GM23338 (cell line): ENCODE measurements around the gene SH3BP5.

Experiments
- CREB1 ChIP-seq: fragments of 250-450 bp; sonication (Bioruptor Pico); IDR thresholded peaks from 2 replicates; pipeline ENCODE4 v1.5.0; 2020; ENCODE audit warnings: low read depth, mild to moderate bottlenecking, moderate library complexity
- EZH2 ChIP-seq: fragments of 200-600 bp; sonication (generic); IDR thresholded peaks from one replicate; pipeline ENCODE4 v1.8.0; 2017; ENCODE audit warnings: antibody characterized with exemption, mild to moderate bottlenecking, low read depth; ENCODE audit not compliant: unreplicated experiment
- EZH2phosphoT487 ChIP-seq: fragments of 200-600 bp; sonication (generic); IDR thresholded peaks from one replicate; pipeline ENCODE4 v1.8.1; 2018; ENCODE audit warnings: antibody characterized with exemption; ENCODE audit not compliant: unreplicated experiment
- POLR2AphosphoS5 ChIP-seq: IDR thresholded peaks from 2 replicates; pipeline ENCODE4 v1.6.1; 2016; ENCODE audit warnings: antibody characterized with exemption, low read depth
- TF ChIP-seq, protein P1 (sequence below), 2 experiments: fragments of 200-600 bp in 1 of 2; sonication (generic) in 1 of 2; conservative IDR thresholded peaks; 2 replicates each; pipeline versions ENCODE4 v1.5.1 to v1.6.1; 2016 to 2017; ENCODE audit warnings: antibody characterized with exemption in 2 of 2, low read depth in 2 of 2, mild to moderate bottlenecking in 2 of 2, moderate library complexity in 1 of 2
- TF ChIP-seq, protein P2 (sequence below): IDR thresholded peaks from one replicate; pipeline ENCODE4 v1.6.1; 2018; ENCODE audit warnings: antibody characterized with exemption; ENCODE audit not compliant: unreplicated experiment

GRCh38 chr3:15261274-15261673 is 71.1 kb downstream of the SH3BP5 start:
- TF ChIP-seq EZH2, result no peak
- TF ChIP-seq, protein P1, sequence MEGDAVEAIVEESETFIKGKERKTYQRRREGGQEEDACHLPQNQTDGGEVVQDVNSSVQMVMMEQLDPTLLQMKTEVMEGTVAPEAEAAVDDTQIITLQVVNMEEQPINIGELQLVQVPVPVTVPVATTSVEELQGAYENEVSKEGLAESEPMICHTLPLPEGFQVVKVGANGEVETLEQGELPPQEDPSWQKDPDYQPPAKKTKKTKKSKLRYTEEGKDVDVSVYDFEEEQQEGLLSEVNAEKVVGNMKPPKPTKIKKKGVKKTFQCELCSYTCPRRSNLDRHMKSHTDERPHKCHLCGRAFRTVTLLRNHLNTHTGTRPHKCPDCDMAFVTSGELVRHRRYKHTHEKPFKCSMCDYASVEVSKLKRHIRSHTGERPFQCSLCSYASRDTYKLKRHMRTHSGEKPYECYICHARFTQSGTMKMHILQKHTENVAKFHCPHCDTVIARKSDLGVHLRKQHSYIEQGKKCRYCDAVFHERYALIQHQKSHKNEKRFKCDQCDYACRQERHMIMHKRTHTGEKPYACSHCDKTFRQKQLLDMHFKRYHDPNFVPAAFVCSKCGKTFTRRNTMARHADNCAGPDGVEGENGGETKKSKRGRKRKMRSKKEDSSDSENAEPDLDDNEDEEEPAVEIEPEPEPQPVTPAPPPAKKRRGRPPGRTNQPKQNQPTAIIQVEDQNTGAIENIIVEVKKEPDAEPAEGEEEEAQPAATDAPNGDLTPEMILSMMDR (conservative IDR thresholded peaks at IDR 0.05; ENCODE audit: low read depth in 2 of 2), result no peak
- TF ChIP-seq CREB1 (CRISPR knock-in tag), result no peak
- no peak for TF ChIP-seq EZH2phosphoT487
- TF ChIP-seq, protein P2, sequence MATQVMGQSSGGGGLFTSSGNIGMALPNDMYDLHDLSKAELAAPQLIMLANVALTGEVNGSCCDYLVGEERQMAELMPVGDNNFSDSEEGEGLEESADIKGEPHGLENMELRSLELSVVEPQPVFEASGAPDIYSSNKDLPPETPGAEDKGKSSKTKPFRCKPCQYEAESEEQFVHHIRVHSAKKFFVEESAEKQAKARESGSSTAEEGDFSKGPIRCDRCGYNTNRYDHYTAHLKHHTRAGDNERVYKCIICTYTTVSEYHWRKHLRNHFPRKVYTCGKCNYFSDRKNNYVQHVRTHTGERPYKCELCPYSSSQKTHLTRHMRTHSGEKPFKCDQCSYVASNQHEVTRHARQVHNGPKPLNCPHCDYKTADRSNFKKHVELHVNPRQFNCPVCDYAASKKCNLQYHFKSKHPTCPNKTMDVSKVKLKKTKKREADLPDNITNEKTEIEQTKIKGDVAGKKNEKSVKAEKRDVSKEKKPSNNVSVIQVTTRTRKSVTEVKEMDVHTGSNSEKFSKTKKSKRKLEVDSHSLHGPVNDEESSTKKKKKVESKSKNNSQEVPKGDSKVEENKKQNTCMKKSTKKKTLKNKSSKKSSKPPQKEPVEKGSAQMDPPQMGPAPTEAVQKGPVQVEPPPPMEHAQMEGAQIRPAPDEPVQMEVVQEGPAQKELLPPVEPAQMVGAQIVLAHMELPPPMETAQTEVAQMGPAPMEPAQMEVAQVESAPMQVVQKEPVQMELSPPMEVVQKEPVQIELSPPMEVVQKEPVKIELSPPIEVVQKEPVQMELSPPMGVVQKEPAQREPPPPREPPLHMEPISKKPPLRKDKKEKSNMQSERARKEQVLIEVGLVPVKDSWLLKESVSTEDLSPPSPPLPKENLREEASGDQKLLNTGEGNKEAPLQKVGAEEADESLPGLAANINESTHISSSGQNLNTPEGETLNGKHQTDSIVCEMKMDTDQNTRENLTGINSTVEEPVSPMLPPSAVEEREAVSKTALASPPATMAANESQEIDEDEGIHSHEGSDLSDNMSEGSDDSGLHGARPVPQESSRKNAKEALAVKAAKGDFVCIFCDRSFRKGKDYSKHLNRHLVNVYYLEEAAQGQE, result no peak
- no peak for TF ChIP-seq POLR2AphosphoS5
